CD4-positive, alpha-beta T cell treated with Interleukin-4 for 4 hours (primary cell): ENCODE results near the gene BICD1.

ENCODE experiments used
- DNase-seq: peaks from one replicate; pipeline ENCODE4 v3.0.0-alpha.2; 2020

The BICD1 gene

DNA sequence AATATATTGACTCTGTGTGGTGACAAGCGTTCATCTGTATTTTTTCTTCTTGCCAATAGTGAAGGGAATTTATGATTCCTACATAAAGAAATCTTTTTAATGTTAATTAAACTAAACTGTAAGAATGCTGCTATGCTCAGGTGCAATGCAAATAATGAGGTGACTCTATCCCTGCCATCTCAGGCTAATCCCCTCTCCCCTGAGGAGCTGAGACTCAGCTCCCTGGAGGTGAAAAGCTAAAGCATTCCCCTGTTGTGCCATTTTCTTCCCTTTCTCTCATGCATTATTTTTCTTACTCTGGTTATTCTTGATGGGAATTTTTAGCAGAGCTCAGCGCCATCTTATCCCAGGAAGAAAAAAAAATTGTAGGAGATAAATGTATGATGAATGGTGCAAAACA lies 178.8 kb downstream of the BICD1 start:
- DNase-seq, result no peak

- no peak for DNase-seq
Measured at GRCh38 chr12:32290411-32290810, 183.8 kb downstream of the BICD1 start.

DNA sequence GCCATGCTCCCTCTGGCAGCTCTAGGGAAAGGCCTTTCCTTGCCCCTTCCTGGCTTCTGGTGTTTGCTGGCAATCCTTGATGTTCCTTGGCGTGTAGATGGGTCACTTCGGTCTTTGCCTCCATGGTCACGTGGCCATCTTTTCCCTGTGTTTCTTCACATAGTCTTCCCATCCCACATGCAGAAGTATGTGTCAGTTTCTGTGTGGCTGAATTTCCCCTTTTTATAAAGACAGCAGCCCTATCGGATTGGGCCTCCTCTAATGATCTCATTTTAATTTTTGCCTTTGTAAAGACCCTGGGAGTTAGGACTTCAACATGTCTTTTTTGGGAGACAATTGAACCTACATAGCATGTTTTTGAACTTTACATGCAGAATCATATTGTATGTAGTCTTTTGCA lies 185.5 kb downstream of the BICD1 start:
- no peak for DNase-seq

DNA sequence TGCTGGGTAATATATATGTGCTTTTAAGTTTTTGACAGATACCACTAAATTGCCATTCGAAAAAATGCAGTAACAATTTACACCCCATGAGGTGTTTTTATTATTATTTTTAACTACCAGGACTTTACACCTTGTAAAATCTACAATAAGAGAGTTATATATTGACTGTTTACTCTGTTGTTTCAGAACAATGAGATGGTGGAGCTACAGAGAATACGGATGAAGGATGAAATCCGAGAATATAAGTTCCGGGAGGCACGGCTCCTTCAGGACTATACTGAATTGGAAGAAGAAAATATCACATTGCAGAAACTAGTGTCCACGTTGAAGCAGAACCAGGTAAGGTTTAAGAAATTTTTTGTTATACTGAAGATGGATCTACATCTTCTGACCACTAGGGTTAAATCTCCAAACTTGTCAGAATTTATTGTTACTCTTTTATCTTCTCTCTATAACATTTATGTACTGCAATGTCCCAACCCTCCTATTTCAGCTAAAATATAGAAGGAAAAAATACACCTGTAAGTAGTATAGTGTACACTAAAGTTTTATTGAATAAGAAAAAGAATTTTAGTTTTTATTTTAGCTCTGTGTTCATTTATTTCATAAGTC lies 187.3 kb downstream of the BICD1 start:
- DNase-seq, result no peak

DNA sequence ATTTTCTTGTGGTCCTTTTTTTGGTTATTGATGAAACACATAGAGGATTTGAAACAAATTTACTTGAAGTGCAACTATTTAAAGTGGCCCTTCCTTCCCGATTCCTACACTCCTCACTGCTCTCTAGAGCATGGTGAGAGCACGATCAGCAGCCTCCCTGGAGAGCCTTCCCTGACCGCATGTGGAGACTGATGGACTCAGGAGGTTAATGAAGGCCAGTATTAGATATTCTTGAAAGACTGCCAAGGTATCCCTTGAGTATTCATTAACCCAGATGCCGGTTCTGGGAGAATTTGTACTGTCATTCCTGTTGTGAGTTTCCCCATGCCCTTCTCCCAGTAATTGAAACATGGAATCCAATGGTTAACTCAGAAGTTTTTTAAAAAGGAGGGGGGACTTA lies 189.9 kb downstream of the BICD1 start:
- no peak for DNase-seq

- no peak for DNase-seq
Measured at GRCh38 chr12:32298917-32299316, 192.3 kb downstream of the BICD1 start.

DNA sequence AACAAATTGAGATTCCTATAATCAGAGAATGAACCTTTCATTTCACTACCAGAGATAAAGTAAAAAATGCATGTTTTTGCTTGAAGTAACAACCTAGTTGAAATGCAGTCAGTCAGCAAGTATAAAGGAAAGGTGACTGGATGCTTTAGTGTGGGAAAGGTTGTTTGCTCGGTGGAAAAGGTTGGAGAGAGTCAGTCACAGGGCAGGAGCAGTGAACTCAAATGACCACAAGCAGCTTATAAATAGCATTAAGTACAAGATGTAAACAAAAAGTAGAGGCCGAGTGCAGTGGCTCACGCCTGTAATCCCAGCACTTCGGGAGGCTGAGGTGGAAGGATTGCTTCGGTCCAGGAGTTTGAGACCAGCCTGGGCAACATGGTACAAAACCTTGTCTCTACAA lies 194.6 kb downstream of the BICD1 start:
- DNase-seq, result no peak

DNA sequence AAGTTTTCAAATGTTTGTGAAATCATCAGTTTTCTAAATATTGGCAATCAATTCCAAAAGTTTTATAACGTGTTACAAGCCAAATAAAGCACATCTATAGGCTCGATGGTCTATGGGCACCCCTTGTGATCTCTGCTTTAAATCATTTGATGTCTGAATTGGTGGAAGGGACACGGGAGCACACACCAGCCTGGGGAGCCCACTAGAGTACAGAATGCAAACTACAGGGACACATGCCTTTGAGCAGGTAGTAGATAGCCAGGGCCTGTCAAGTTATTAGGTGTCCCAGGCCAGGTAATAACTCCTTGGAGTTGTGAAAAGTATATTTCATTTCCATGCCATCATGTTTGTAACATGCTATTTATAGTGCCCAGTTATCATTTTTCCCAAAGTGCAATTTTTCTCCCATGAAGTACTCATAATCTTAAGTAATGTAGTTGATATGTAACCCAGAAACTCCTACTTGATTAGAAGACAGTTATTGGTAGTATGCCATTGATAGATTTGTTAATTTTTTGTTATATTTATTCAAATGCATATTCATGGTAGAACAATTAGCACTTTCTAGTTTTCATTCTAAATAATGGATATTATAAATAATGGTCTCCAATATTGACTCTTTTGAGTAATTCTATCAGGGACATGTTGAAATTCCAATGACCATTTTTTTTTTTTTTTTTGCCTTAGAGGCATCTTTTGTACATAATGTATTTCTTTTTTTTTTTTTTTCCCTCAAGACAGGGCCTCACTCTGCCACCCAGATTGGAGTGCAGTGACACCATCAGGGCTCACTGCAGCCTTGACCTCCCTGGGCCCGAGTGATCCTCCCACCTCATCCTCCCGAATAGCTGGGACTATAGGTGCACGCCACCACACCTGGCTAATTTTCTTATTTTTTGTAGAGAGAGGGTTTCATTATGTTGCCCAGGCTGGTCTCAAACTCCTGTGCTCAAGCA lies 195.8 kb downstream of the BICD1 start:
- DNase-seq, result no peak

- no peak for DNase-seq
Measured at GRCh38 chr12:32303174-32303549, 196.5 kb downstream of the BICD1 start.

- peak; percentile 45 for DNase-seq
Measured at GRCh38 chr12:32305163-32305562, 198.5 kb downstream of the BICD1 start.

- no peak for DNase-seq
Measured at GRCh38 chr12:32307326-32307725, 200.7 kb downstream of the BICD1 start.

DNA sequence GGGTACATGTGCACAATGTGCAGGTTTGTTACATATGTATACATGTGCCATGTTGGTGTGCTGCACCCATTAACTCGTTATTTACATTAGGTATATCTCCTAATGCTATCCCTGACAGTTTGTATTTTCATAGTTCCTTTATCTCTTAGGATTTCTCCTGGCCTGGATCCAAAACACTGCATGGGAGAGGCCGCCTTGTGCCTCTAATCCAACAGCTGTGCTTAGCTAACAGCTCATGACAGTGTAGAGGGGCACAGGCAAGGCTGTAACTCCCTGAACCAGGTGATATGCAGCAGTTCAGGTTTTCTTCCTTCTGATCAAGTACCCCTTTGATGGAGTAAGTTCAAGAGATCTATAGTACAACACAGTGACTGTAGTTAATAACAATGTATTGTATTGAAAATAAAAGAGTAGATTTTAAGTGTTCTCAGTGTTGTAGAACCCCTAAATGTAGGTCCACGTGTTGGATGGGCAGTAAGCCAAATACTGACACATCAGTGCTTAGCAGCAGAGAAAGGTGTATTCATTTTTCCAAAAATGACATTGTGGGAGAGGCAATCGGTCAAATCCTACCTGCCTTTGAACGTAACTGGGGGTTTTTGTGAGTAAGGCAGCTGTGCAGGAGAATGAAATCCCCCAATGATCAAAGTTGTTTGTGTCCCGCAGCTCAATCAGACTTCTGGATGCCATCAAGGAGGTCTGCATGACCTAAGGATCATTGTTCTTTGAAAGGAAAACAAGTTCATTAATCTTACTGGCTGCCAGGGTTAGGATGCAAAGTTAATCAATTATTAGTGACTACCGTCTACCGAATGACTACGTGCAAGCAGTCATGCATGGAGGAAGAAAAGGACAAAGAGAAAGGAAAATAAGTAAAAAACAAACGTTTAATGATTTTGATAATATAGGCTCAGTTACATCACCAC lies 203.4 kb downstream of the BICD1 start:
- DNase-seq, result no peak

GRCh38 chr12:32312049-32312670 lies 205.5 kb downstream of the BICD1 start:
- DNase-seq, result peak; percentile 44

DNA sequence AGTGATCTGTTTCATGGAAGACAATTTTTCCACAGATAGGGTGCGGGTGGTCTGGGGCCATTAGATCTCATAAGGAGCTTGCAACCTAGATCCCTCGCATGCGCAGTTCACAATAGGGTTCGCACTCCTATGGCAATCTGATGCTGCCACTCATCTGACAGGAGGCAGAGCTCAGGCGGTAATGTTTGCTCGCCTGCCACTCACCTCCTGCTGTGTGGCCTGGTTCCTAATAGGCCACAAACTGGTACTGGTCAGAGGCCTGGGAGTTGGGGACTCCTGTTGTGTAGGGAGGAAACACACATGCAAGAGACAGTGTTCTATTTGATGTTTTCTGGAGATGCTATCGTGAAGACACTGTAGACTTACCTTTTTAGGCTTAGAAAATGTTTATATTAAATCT lies 215.7 kb downstream of the BICD1 start:
- DNase-seq, result no peak

DNA sequence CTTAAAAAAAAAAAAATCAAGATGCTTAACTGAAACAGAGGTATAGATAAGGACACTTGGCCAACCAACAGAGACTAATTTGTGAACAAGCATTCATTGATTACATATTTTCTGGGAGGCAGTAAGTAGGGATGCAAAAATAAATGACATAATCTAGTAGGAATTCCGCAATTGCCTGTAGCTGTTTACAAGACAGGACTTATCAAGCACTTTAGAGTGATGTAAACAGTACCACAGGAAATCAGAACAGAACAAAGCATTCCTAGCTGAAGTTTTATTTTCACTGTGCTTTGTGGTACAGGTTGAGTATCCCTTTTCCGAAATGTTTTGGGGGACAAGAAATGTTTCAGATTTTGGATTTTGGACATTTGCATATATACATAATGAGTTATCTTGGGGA lies 224.5 kb downstream of the BICD1 start:
- no peak for DNase-seq

- DNase-seq, result no peak
Measured at GRCh38 chr12:32332446-32332845, 225.8 kb downstream of the BICD1 start.

GRCh38 chr12:32334371-32334777 lies 227.7 kb downstream of the BICD1 start:
- DNase-seq, result no peak

- DNase-seq, result no peak
Measured at GRCh38 chr12:32336261-32336660, 229.6 kb downstream of the BICD1 start.

- DNase-seq, result no peak
Measured at GRCh38 chr12:32343496-32343895, 236.8 kb downstream of the BICD1 start.

- DNase-seq, result no peak
Measured at GRCh38 chr12:32344047-32344446, 237.4 kb downstream of the BICD1 start.

DNA sequence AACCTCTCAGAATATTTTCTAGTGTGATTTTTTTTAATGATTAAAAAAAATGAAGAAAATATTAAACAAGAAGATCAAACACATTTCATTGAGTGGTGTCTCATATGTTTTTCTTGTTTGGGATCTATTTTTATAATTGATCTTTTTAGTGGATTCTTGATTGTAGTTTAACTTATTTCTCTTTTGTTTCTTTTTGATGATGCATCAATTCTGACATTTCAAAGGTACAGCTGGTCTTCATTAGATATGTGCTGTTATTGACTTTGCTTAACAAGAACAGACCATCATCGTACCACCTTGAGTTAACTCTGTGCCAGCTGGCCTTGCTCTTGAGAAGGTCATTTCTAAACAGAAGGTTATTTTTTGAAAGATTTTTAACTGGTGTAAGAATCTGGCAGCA lies 246.9 kb downstream of the BICD1 start:
- DNase-seq, result no peak

DNA sequence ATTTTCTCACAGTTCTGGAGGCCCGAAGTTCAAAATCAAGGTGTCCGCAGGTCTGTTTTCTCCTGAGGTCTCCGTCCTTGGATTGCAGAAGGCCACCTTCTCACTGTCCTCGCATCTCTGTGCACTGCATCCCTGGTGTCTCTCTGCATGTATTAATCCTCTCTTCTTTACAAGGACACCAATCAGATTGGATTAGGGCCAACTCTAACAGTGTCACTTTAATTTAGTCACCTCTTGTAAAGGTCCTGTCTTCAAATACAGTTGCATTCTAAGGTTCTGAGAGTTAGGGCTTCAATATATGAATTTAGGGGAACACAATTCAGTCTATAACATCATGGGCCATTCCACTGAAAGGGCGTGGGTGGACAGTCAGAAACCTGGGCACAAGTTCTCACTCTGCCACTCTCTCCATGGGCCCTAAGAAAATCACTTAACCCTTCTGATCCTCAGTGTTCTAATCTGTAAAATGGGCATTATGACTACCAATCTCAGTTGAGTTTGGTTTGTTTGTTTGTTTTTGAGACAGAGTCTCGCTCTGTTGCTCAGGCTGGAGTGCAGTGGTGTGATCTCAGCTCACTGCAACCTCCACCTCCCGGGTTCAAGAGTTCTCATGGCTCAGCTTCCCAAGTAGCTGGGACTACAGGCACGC lies 251.1 kb downstream of the BICD1 start:
- no peak for DNase-seq
